Caco-2 (cell line): ENCODE results near the gene PLEKHA1. TPM values are rescaled to one million over a fixed set of nuclear protein-coding genes. Genes with fewer than 3 reads are reported as not detected.

ENCODE experiments used
- BruUV-seq: library from RNA; stranded (reverse); fragments of 400-500 nt; replicated peaks from 2 replicates; lab custom pipeline; 2021; lab: Mats Ljungman, UMichigan
- CTCF ChIA-PET: fragments of 300-600 bp; sonication (Branson Sonifier 250); formaldehyde crosslinking; loops from one replicate; lab custom pipeline; 2022; ENCODE audit warnings: antibody characterized with exemption; lab: Charles Lee
- POLR2A ChIA-PET: fragments of 300-600 bp; sonication (Branson Sonifier 250); formaldehyde crosslinking; loops from one replicate; lab custom pipeline; 2022; ENCODE audit warnings: antibody characterized with exemption; lab: Charles Lee
- DNase-seq, 2 experiments: peaks; one replicate each; pipeline versions ENCODE4 v3.0.0 to v3.0.0-alpha.2; 2020 to 2022
- H3K27me3 ChIP-seq: replicated peaks from 2 replicates; pipeline ENCODE4 v1.6.0; 2011; ENCODE audit warnings: low read length; ENCODE audit not compliant: control insufficient read depth, insufficient read depth
- H3K36me3 ChIP-seq: 2 replicates; pipeline ENCODE4 v1.5.1; 2011; ENCODE audit warnings: low read length; ENCODE audit not compliant: control insufficient read depth, insufficient read depth
- H3K4me1 ChIP-seq: fragments of 250-450 bp; sonication (Bioruptor Pico); 2 replicates; pipeline ENCODE4 v1.5.1; 2020; ENCODE audit warnings: mild to moderate bottlenecking
- H3K4me3 ChIP-seq: 2 replicates; pipeline ENCODE4 v1.5.1; 2011; ENCODE audit warnings: low read depth, mild to moderate bottlenecking, control low read depth, low read length
- H3K9me3 ChIP-seq: fragments of 250-450 bp; sonication (Bioruptor Pico); 2 replicates; pipeline ENCODE4 v1.5.1; 2020; ENCODE audit warnings: mild to moderate bottlenecking, moderate library complexity
- H3K27ac Mint-ChIP-seq: one replicate; pipeline ENCODE4 v1.8.0; 2022; ENCODE audit warnings: mixed read lengths; ENCODE audit not compliant: unreplicated experiment
- H3K27me3 Mint-ChIP-seq: one replicate; pipeline ENCODE4 v1.8.0; 2022; ENCODE audit warnings: mixed read lengths; ENCODE audit not compliant: insufficient read depth, unreplicated experiment
- H3K36me3 Mint-ChIP-seq: one replicate; pipeline ENCODE4 v1.8.0; 2022; ENCODE audit warnings: mild to moderate bottlenecking, mixed read lengths; ENCODE audit not compliant: insufficient read depth, unreplicated experiment
- H3K4me1 Mint-ChIP-seq: one replicate; pipeline ENCODE4 v1.8.0; 2022; ENCODE audit warnings: low read depth, mixed read lengths; ENCODE audit not compliant: unreplicated experiment
- H3K4me3 Mint-ChIP-seq: one replicate; pipeline ENCODE4 v1.8.0; 2022; ENCODE audit warnings: mild to moderate bottlenecking, moderate library complexity, mixed read lengths; ENCODE audit not compliant: unreplicated experiment
- H3K9me3 Mint-ChIP-seq: one replicate; pipeline ENCODE4 v1.8.0; 2022; ENCODE audit warnings: mixed read lengths; ENCODE audit not compliant: unreplicated experiment
- intact Hi-C: fragments of 100-400 bp; cut with micrococcal nuclease; formaldehyde crosslinking; loops from one replicate; pipeline ENCODE4 v1.10.0; 2022; ENCODE audit not compliant: unreplicated experiment
- total RNA-seq: library from RNA; stranded (reverse); gene quantifications from 2 replicates; pipeline ENCODE4 v1.2.3, GENCODE V29; 2022
- TF ChIP-seq, protein P1 (sequence below), 2 experiments: fragments of 200-600 bp in 1 of 2; IDR thresholded peaks; 1 replicate in 1 of 2; 2 replicates in 1 of 2; pipeline versions ENCODE4 v1.5.1 to v1.8.0; 2011 to 2022; ENCODE audit warnings: antibody characterized with exemption in 1 of 2, control low read depth in 1 of 2, inconsistent platforms in 1 of 2, low read depth in 1 of 2, low read length in 1 of 2, mild to moderate bottlenecking in 1 of 2, moderate library complexity in 1 of 2; ENCODE audit not compliant: insufficient read depth in 1 of 2, severe bottlenecking in 1 of 2, unreplicated experiment in 1 of 2

The PLEKHA1 gene
- total RNA-seq, 1 experiment from 2014 or later, result 48.4 TPM

DNA sequence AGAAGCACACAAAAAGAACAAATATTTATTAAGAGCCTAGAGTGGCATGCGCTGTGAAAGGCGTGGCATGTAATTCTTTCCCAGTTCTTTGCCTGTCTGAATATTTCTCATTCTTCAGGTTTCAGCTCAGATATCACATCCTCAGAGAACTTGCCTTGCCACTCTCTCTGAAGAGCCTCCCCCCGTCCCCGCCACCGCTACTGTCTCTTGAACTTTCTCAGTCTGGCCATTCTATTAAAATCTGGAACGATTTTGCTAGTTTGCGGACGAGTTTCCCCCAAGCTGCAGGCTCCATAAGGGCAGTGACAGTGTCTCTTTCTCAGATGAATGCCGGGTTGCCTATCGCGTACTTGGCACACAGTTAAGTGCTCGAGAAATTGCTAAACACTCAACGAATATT lies 787 bp upstream of the PLEKHA1 start:
- TF ChIP-seq, protein P1, sequence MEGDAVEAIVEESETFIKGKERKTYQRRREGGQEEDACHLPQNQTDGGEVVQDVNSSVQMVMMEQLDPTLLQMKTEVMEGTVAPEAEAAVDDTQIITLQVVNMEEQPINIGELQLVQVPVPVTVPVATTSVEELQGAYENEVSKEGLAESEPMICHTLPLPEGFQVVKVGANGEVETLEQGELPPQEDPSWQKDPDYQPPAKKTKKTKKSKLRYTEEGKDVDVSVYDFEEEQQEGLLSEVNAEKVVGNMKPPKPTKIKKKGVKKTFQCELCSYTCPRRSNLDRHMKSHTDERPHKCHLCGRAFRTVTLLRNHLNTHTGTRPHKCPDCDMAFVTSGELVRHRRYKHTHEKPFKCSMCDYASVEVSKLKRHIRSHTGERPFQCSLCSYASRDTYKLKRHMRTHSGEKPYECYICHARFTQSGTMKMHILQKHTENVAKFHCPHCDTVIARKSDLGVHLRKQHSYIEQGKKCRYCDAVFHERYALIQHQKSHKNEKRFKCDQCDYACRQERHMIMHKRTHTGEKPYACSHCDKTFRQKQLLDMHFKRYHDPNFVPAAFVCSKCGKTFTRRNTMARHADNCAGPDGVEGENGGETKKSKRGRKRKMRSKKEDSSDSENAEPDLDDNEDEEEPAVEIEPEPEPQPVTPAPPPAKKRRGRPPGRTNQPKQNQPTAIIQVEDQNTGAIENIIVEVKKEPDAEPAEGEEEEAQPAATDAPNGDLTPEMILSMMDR (IDR thresholded peaks at IDR 0.05; ENCODE audit: insufficient read depth in 1 of 2, low read depth in 1 of 2, low read length in 1 of 2, severe bottlenecking in 1 of 2, unreplicated experiment in 1 of 2), result no peak
- peaks cover 27% of the 10 kb centered on the region for H3K4me1 Mint-ChIP-seq
- Histone ChIP-seq H3K9me3 (no peaks in the 10 kb centered on the region), H3K36me3 (no peaks in the 10 kb centered on the region), H3K27me3 (no peaks in the 10 kb centered on the region), H3K4me1 (peaks cover 27% of the 10 kb centered on the region), H3K4me3 (peak overlapping the region; percentile 83)
- peak; percentile 58 to 70 for DNase-seq
- CTCF ChIA-PET, result interaction anchor here (0.5 to 2.1 kb wide), 8 partner anchors 25 to 518 kb away, joined by 3 to 12 read pairs (median 5); no protein-coding TSS in a partner anchor
- no peaks in the 10 kb centered on the region for H3K9me3 Mint-ChIP-seq
- BruUV-seq, result TSS peak; percentile 83
- no peaks in the 10 kb centered on the region for H3K27me3 Mint-ChIP-seq
- POLR2A ChIA-PET, result interaction anchor here (0.6 to 2.7 kb wide), 12 partner anchors 9 to 1296 kb away, joined by 3 to 36 read pairs (median 4); no protein-coding TSS in a partner anchor
- intact Hi-C loops, result loop anchor here (1.0 kb wide), 2 partner anchors 31 to 63 kb away; no protein-coding TSS in a partner anchor
- H3K4me3 Mint-ChIP-seq, result peak overlapping the region; percentile 91
- no peaks in the 10 kb centered on the region for H3K36me3 Mint-ChIP-seq
- peak overlapping the region; percentile 86 for H3K27ac Mint-ChIP-seq

DNA sequence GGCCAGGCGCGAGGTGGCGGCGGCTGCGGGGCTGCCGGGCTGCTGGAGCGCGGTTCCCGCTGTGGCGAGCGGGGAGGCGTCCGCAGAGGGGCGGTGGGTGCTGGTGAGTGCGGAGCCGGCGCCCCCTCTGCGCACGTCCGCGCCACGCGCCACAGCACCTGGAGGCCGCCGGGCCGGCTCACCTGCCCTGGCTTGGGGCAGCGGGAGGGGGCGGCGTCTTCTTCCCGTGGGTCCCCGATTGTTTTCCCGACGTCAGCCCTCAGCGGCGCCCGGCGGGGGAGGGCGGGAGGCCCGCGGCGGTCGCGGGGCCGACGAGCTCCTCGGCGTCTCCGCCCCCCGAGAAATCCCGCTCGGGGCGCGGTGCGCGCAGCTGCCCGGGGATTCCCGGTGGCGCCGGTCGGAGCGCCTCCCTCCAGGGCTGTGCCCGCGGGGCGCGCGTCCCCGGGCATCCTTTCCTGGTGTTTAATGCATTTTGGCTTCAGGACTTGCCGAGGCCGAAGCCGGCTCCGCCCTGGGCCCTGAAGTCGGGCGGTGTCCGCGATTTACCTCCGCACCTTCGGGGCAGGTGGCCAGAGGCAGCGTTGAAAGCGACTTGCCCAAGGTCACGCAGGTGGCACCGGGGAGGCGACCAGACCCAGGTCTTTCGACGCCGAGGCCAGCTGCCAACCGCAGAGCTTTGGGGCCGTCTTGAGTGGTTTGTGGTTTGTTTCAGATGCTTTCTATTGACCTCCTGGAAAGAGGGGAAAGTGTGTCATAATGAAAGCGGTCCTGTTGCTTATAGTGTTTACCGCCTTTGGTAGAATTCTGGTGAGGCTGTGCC lies 561 bp downstream of the PLEKHA1 start:
- TF ChIP-seq, protein P1 (IDR thresholded peaks at IDR 0.05; ENCODE audit: insufficient read depth in 1 of 2, low read depth in 1 of 2, low read length in 1 of 2, severe bottlenecking in 1 of 2, unreplicated experiment in 1 of 2), result no peak
- Histone ChIP-seq H3K4me1 (peaks cover 19% of the 10 kb centered on the region), H3K9me3 (no peaks in the 10 kb centered on the region), H3K36me3 (peaks cover 2% of the 10 kb centered on the region; the same call in 1 of the 2 replicates), H3K27me3 (no peaks in the 10 kb centered on the region), H3K4me3 (peak overlapping the region; percentile 83)
- no peaks in the 10 kb centered on the region for H3K9me3 Mint-ChIP-seq
- no peaks in the 10 kb centered on the region for H3K27me3 Mint-ChIP-seq
- H3K27ac Mint-ChIP-seq, result peak overlapping the region; percentile 89
- peaks cover 23% of the 10 kb centered on the region for H3K4me1 Mint-ChIP-seq
- CTCF ChIA-PET, result interaction anchor here (0.6 to 2.1 kb wide), 8 partner anchors 26 to 190 kb away, joined by 3 to 12 read pairs (median 4); no protein-coding TSS in a partner anchor
- POLR2A ChIA-PET, result interaction anchor here (0.6 to 2.7 kb wide), 8 partner anchors 15 to 543 kb away, joined by 3 to 36 read pairs (median 4); no protein-coding TSS in a partner anchor
- intact Hi-C loops, result no loop called here
- peak; percentile 71 to 83 for DNase-seq
- H3K36me3 Mint-ChIP-seq, result no peaks in the 10 kb centered on the region
- no TSS peak for BruUV-seq
- H3K4me3 Mint-ChIP-seq, result peak overlapping the region; percentile 91

DNA sequence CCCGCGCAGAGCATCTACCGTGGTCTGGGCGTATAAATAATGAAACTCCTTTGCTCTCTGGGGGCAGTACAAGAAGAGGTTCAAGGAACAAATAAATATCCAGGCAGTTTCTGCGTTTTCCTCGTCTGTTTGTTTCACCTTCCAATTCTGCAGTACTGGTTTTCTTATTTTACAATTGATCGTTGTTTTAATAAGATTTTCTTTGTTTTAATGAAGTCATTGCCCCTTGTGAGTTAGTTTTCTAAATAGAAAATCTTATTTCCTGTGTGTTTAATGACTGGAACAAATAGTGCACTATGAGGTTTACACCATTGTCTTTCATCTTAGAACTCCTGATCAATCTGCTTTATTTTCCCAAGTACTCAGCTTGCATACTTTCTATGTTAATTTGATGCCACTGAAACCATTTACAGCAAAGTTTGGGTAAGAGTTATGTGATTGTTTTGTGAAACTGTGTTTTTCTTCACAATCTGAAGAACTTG lies 1.2 kb downstream of the PLEKHA1 start:
- Mint-ChIP-seq H3K4me1 (peaks cover 27% of the 10 kb centered on the region), H3K9me3 (no peaks in the 10 kb centered on the region), H3K4me3 (peak overlapping the region; percentile 91), H3K27ac (peak overlapping the region; percentile 89), H3K36me3 (no peaks in the 10 kb centered on the region), H3K27me3 (no peaks in the 10 kb centered on the region)
- Histone ChIP-seq H3K4me3 (peak overlapping the region; percentile 83), H3K4me1 (peaks cover 15% of the 10 kb centered on the region), H3K9me3 (no peaks in the 10 kb centered on the region), H3K27me3 (no peaks in the 10 kb centered on the region), H3K36me3 (peaks cover 2% of the 10 kb centered on the region; the same call in 1 of the 2 replicates)
- intact Hi-C loops, result no loop called here
- CTCF ChIA-PET, result interaction anchor here (2.0 kb wide), 1 partner anchor 77 kb away, joined by 5 read pairs; no protein-coding TSS in a partner anchor
- TSS peak; percentile 30 for BruUV-seq
- POLR2A ChIA-PET, result interaction anchor here (2.7 kb wide), 1 partner anchor 65 kb away, joined by 36 read pairs; no protein-coding TSS in a partner anchor
- no peak for DNase-seq
- TF ChIP-seq, protein P1 (IDR thresholded peaks at IDR 0.05; ENCODE audit: insufficient read depth in 1 of 2, low read depth in 1 of 2, low read length in 1 of 2, severe bottlenecking in 1 of 2, unreplicated experiment in 1 of 2), result no peak
